22Rv1 (cell line): ENCODE results near the gene FANCL.
"Not testable (repeated sequence)": the region's sequence is repeated elsewhere in the genome, so short reads cannot be mapped to it uniquely, and the experiment has no call there.

ENCODE experiments used
- H3K27ac ChIP-seq: fragments of 450-650 bp; 2 replicates; pipeline ENCODE4 v1.5.1; 2017
- ZFX ChIP-seq: fragments of 450-650 bp; IDR thresholded peaks from 2 replicates; pipeline ENCODE4 v1.6.1; 2017; ENCODE audit warnings: antibody characterized with exemption, borderline replicate concordance
- TF ChIP-seq, protein P1 (sequence below): fragments of 450-650 bp; IDR thresholded peaks from 2 replicates; pipeline ENCODE4 v1.5.1; 2017; ENCODE audit warnings: mild to moderate bottlenecking

Gene FANCL

GRCh38 chr2:58197894-58198293 is 43.2 kb downstream of the FANCL start:
- H3K27ac ChIP-seq, result no peak overlapping the region
- TF ChIP-seq, protein P1, sequence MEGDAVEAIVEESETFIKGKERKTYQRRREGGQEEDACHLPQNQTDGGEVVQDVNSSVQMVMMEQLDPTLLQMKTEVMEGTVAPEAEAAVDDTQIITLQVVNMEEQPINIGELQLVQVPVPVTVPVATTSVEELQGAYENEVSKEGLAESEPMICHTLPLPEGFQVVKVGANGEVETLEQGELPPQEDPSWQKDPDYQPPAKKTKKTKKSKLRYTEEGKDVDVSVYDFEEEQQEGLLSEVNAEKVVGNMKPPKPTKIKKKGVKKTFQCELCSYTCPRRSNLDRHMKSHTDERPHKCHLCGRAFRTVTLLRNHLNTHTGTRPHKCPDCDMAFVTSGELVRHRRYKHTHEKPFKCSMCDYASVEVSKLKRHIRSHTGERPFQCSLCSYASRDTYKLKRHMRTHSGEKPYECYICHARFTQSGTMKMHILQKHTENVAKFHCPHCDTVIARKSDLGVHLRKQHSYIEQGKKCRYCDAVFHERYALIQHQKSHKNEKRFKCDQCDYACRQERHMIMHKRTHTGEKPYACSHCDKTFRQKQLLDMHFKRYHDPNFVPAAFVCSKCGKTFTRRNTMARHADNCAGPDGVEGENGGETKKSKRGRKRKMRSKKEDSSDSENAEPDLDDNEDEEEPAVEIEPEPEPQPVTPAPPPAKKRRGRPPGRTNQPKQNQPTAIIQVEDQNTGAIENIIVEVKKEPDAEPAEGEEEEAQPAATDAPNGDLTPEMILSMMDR, result no peak
- TF ChIP-seq ZFX, result no peak

GRCh38 chr2:58195662-58196061 is 45.5 kb downstream of the FANCL start:
- TF ChIP-seq, protein P1, result no peak
- no peak for TF ChIP-seq ZFX
- H3K27ac ChIP-seq, result no peak overlapping the region

GRCh38 chr2:58194458-58194857 is 46.7 kb downstream of the FANCL start:
- no peak overlapping the region for H3K27ac ChIP-seq
- TF ChIP-seq ZFX, result no peak
- TF ChIP-seq, protein P1, result no peak

- not testable (repeated sequence) for H3K27ac ChIP-seq
Observed at GRCh38 chr2:58187022-58187421, 54.1 kb downstream of the FANCL start.

DNA sequence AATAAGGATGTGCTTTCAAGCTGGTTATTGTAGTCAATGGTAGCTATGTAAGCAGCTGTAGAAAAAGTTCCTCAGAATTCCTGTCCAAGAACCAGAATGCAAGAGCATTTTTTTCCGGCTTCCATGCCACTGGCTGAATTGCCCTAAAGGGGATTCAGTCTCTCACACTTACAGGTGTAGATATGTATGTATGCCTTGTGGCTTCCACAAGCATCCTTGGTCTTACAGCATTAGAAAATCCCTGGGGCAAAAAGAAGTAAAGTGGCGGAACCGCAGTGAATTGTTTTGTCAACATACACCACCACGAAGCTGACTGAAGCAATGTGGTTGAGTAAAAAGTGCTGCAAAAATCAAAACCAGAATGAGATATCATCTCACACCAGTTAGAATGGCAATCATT is 54.6 kb downstream of the FANCL start:
- TF ChIP-seq ZFX, result no peak
- TF ChIP-seq, protein P1, result no peak
- no peak overlapping the region for H3K27ac ChIP-seq

DNA sequence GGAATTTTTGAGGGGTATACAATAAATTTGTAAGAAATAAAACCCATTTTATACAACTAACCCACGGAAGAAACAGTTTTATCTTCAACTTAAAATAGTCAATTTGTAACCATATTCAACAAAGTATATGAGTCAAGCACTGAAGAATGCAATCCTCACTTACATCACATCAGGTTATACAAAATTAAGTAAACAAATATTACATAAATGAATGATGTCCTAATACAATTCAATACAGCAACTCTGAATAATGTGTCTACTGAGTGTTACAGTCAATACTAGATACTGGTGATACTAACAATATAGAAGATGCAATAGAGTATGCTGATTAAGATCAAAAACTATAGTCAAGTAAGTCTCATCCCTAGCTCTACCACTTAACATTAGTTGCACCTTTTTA is 58.6 kb downstream of the FANCL start:
- no peak overlapping the region for H3K27ac ChIP-seq
- TF ChIP-seq, protein P1, result no peak
- no peak for TF ChIP-seq ZFX

GRCh38 chr2:58180635-58181034 is 60.5 kb downstream of the FANCL start:
- TF ChIP-seq, protein P1, result no peak
- TF ChIP-seq ZFX, result no peak
- H3K27ac ChIP-seq, result no peak overlapping the region

- not testable (repeated sequence) for H3K27ac ChIP-seq
Observed at GRCh38 chr2:58180175-58180574, 61.0 kb downstream of the FANCL start.

- H3K27ac ChIP-seq, result not testable (repeated sequence)
Observed at GRCh38 chr2:58177187-58177586, 63.9 kb downstream of the FANCL start.

GRCh38 chr2:58171831-58172230 is 69.3 kb downstream of the FANCL start:
- H3K27ac ChIP-seq, result not testable (repeated sequence)

DNA sequence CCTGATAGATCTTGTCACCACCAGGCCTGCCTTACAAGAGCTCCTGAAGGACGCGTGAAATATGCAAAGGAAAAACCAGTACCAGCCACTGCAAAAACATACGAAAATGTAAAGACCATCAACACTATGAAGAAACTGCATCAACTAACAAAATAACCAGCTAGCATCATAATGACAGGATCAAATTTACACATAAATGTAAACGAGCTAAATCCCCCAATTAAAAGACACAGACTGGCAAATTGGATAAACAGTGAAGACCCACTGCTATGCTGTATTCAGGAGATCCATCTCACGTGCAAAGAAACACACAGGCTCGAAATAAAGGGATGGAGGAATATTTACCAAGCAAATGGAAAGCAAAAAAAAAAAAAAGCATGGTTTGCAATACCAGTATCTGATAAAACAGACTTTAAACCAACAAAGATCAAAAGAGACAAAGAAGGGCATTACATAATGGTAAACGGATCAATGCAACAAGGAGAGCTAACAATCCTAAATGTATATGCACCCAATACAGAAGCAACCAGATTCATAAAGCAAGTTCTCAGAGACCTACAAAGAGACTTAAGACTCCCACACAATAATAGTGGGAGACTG is 70.7 kb downstream of the FANCL start:
- not testable (repeated sequence) for H3K27ac ChIP-seq

DNA sequence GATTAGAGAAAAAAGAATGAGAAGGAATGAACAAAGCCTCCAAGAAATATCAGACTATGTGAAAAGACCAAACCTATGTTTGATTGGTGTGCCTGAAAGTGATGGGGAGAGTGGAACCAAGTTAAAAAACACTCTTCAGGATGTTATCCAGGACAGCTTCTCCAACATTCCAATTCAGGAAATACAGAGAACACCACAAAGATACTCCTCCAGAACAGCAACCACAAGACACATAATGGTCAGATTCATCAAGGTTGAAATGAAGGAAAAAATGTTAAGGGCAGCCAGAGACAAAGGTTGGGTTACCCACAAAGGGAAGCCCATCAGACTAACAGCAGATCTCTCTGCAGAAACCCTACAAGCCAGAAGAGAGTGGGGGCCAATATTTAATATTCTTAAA is 71.3 kb downstream of the FANCL start:
- H3K27ac ChIP-seq, result not testable (repeated sequence)

GRCh38 chr2:58168130-58168529 is 73.0 kb downstream of the FANCL start:
- H3K27ac ChIP-seq, result not testable (repeated sequence)
